AG09319 (cell line): ENCODE data around the gene CBX1.
A peak's percentile ranks its signal among the peaks of the same experiment; 100 is the strongest.

Source experiments
- DNase-seq: peaks from one replicate; pipeline ENCODE4 v3.0.0-alpha.2; 2010; ENCODE audit warnings: low read depth; ENCODE audit errors: extremely low read depth
- TF ChIP-seq, protein P1 (sequence below): IDR thresholded peaks from 2 replicates; pipeline ENCODE4 v1.5.1; 2011; ENCODE audit warnings: low read depth, mild to moderate bottlenecking, inconsistent platforms, low read length, moderate library complexity

Gene CBX1

DNA sequence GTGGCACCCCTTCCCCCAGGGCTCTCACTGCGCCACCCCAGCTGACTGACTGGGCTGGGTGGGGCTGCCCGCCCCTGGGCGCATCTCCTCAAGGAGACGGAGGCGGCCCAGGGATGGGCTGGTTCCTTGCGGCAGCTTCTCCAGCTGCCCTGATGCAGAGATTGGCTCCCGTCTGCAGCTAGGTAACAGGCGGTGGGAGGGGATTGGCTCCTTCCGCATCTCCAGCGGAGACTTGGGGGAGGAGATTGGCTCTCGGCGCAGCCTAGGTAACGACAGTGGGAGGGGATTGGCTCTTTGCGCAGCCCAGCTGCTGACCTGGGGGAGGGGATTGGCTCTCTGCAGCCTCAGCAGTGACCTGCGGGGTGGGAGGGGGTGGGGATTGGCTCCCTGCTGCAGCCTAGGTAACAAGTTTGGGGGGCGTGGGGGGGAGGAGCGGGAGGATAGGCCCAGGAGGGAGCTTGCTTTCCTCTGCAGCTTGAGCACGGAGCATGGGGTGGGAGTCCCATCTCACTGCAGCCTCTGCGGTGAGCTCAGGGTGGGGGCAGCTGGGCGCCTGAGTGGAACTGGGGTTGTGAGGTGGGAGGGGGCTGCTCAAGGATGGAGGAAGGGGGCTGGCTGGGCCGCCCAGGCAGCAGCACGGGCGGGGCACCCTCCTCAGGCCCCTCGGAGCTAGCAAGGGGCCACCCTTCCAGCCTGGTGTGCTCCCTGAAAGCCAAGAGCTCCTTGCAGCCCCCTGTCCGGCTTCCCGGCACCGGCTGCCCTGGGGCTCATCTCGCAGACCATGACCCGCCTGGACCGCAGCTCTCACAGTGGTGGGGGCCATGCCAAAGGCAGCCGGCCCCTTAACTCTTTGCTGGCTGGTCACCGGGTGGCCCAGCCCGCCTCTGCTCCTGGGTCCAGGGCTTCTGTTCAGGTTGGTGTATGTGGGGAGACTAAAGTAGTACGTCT, 46.8 kb downstream of the CBX1 start:
- DNase-seq = peak; percentile 62
- TF ChIP-seq, protein P1, sequence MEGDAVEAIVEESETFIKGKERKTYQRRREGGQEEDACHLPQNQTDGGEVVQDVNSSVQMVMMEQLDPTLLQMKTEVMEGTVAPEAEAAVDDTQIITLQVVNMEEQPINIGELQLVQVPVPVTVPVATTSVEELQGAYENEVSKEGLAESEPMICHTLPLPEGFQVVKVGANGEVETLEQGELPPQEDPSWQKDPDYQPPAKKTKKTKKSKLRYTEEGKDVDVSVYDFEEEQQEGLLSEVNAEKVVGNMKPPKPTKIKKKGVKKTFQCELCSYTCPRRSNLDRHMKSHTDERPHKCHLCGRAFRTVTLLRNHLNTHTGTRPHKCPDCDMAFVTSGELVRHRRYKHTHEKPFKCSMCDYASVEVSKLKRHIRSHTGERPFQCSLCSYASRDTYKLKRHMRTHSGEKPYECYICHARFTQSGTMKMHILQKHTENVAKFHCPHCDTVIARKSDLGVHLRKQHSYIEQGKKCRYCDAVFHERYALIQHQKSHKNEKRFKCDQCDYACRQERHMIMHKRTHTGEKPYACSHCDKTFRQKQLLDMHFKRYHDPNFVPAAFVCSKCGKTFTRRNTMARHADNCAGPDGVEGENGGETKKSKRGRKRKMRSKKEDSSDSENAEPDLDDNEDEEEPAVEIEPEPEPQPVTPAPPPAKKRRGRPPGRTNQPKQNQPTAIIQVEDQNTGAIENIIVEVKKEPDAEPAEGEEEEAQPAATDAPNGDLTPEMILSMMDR = no peak

DNA sequence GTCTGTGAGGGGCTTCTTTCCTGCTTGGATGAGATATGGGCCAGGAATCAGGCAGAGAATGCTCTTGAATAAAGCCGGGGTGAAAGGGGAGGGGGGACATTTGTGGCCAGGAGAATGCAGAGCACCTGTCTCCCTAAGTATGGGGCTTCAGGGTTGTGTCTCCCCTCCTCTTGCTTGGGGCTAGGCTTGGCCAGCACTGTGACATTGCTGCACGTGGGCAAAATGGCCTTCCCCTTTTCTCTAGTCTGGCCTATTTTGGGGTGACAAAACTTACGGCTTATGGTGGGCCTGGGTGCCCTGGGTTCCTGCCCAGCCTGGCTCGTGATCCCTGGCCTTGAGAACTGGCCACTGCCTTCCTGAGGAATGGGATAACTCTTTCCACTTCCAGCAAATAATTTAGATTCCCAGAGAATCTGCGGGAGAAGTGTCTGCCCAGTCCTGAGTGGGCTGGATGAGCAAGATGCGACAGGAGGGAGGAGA, 47.5 kb downstream of the CBX1 start:
- TF ChIP-seq, protein P1 = no peak

DNA sequence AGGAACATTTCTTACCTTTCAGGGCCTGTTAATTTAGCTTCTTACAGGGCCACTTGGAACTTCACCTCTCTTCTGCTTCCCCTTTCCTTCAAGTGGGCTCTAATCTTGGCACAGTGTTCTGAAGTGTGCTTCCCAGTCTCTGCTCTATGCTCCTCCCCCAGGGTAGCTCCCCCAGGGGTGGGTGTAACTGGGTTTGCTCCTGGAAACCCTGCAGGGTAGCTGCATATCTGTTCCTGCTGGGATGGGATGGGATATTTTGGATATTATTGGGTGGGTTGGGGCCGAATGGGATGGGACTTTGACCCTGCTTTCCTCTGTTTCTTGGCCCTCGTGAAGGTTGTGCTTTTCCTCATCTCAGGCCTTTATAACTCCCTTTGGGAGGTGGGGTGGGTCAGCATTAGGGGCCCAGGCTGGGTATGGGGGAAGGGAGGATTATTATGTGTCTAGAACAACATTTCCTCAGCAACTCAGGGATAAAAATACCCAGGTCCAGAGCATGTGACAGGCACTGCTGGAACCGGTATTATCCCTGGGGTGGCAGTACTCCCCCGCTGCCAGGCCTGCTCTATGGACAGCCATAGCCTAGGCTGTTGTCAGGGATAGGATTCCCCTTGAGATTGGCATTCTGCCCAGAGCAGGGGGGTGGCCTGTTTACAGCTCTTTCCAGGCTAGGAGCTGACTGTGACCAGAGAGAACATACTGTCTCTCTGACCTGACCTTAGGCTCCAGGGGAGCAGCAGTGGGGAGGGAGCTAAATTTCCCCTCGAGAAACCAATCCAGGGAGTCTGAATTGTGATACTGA, 48.1 kb downstream of the CBX1 start:
- no peak for DNase-seq

More for the DNA sequence above, 47.5 kb downstream of the CBX1 start:
- DNase-seq = no peak

DNA sequence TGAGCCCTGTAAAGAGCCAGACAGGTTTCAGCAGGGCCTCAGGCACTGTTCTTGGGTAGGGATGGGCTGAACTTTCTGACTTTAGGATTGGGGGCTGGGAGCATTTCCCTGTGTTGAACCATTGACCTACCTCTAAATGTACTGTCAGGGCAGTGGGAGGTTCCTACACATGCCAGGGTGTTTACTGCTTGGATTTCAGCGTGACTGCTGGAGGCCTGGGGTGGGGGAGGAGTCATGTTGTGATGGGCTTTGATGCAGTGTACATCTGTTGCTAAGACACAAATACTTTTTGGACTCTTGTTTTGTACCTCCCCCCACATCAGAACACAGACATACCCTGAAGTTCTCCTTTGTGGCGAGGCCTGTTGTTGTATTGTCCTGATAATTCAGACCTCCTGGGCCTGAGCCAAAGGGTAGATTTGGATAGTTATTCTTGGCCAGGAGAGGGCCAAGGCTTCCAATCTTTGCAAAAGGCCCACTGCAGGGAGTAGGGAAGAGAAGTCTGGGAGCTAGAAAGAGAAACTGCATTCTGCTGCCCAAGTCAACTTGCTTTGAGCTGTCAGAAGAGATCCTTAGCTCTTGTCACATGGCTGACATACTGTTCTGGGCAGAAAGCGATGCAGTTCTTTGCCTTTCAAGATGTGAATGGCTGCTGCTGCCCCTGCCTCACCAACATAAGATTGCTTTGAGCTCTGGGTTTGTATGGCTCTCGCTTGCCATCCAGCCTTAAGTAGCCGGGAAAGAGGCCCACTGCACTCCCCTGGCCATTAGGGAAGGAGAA, 49.4 kb downstream of the CBX1 start:
- DNase-seq = peak; percentile 84
- TF ChIP-seq, protein P1 = peak; percentile 15

More for the DNA sequence above, 48.1 kb downstream of the CBX1 start:
- TF ChIP-seq, protein P1 = no peak

DNA sequence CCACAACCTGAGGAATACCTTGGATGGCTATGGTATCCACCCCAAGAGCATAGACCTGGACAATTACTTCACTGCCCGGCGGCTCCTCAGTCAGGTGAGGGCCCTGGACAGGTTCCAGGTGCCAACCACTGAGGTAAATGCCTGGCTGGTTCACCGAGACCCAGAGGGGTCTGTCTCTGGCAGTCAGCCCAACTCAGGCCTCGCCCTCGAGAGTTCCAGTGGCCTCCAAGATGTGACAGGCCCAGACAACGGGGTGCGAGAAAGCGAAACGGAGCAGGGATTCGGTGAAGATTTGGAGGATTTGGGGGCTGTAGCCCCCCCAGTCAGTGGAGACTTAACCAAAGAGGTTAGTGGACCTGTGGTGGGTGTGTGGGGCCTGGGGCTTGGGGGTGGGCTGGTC, 50.0 kb downstream of the CBX1 start:
- TF ChIP-seq, protein P1 = no peak
- DNase-seq = no peak

DNA sequence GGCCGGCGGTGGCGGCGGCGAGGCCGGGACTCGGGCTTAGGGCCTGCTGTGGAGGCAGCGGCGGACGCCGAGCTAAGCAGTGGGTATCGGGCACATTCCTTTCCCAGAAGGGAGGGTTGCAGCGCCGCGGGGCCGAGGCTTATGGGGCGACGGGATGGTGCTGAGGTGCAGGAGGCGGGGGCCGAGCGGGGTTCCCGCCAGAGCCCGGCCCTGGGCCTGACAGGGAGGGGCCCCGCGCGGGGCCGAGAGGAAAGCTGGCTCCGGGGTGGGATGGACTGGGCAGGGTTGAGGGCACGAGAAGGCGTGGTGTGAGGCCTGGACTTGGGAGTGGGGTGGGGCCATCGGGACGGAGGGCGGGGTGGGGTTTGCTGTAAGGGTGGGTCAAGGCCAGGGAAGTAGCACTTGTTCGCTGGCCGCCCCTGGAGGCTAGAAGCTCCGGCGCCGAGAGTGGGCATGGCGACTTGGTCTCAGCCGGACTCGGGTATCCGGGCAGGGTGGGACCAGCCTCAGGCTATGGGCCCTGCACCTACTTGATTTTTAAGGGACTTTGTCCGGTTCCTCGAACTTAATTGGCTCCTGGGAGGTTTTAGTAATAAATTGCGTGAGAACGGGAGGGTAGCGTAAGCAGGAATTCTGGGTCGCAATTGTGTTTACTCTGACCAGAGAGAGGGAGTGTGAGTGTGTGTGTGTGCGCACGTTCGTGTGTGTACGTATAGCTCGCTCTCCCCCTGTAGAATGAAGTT, 52.7 kb downstream of the CBX1 start:
- DNase-seq = peak; percentile 90
- TF ChIP-seq, protein P1 = no peak
